Measurements from ENCODE around the gene TRIM66. TPM values are rescaled to one million over a fixed set of nuclear protein-coding genes. Genes with fewer than 3 reads are reported as not detected.

The TRIM66 gene
- total and polyA plus RNA-seq, 9 of the 15 experiments (the other 6 are each of a cell fraction or from before 2014, with no cell fraction given), result 1.1 to 7.3 (median 4.9) TPM

GRCh38 chr11:8674859-8675258 lies 7.6 kb downstream of the TRIM66 start (continued):
- TF ChIP-seq ZNF780A (CRISPR knock-in tag; IDR thresholded peaks at IDR 0.05) (no peak), PTTG1 (tag; IDR thresholded peaks at IDR 0.05; ENCODE audit: low read depth) (no peak), C11orf30 (IDR thresholded peaks at IDR 0.05; ENCODE audit: low read depth) (peak; percentile 70)

- H3K36me3 ChIP-seq (ENCODE audit: control insufficient read depth, insufficient read depth, low read length), result peaks cover 20% of the 10 kb centered on the region; the same call in 1 of the 3 replicates
- H3K9me1 ChIP-seq (ENCODE audit: control insufficient read depth, insufficient read depth, low read length), result peaks cover 3% of the 10 kb centered on the region
- H4K20me1 ChIP-seq (replicated peaks; ENCODE audit: control insufficient read depth, insufficient read depth, low read length), result no peaks in the 10 kb centered on the region
- WGBS (ENCODE audit: insufficient coverage, low coverage, missing lambda C conversion rate), result 88% methylated on average over 2 of the region's 2 CpGs
- ATAC-seq (no peak), FAIRE-seq (no peak), DNase-seq (ENCODE audit: extremely low read depth in 1 of 4, low spot score in 3 of 4) (no peak)
- no peaks in the 10 kb centered on the region for H3K4me1 ChIP-seq (replicated peaks in 1 of 2; ENCODE audit: control insufficient read depth in 2 of 2, insufficient read depth in 2 of 2, low read length in 2 of 2)
- H3K79me2 ChIP-seq (ENCODE audit: control insufficient read depth, insufficient read depth, low read length), result no peaks in the 10 kb centered on the region
- no peak overlapping the region for H3K4me2 ChIP-seq (ENCODE audit: insufficient read depth, low read length)
- H3K4me3 ChIP-seq, result no peak overlapping the region
- H3K9ac ChIP-seq (ENCODE audit: insufficient read depth in 1 of 2, low read depth in 2 of 2, low read length in 2 of 2), result no peak overlapping the region
- no peak overlapping the region for H3K27ac ChIP-seq (ENCODE audit: extremely low read depth, low read depth, low read length)
- H2AFZ ChIP-seq (ENCODE audit: low read depth, low read length), result no peak overlapping the region
- no TSS peak for BruUV-seq (replicated peaks)
- H3K27me3 ChIP-seq (ENCODE audit: control insufficient read depth in 2 of 2, insufficient read depth in 2 of 2, low read length in 2 of 2), result no peaks in the 10 kb centered on the region
- no peaks in the 10 kb centered on the region for H3K9me3 ChIP-seq (replicated peaks; ENCODE audit: control insufficient read depth, insufficient read depth, low read depth, low read length)
- CTCF ChIA-PET (ENCODE audit: low intra/inter-chr PET ratio), result no interaction called here
- in situ Hi-C loops (cut with MboI) (no loop called here), intact Hi-C loops (cut with micrococcal nuclease) (no loop called here)
- POLR2A ChIA-PET, result interaction anchor here (0.6 to 1.6 kb wide), 5 partner anchors 10 to 20 kb away, joined by 3 to 9 read pairs (median 5); partner anchors contain the start of gene TRIM66
- TF ChIP-seq KAT8 (IDR thresholded peaks at IDR 0.05; ENCODE audit: low read depth) (no peak), PCBP2 (IDR thresholded peaks at IDR 0.05; ENCODE audit: low read depth, low read length, poor library complexity, severe bottlenecking) (no peak), NBN (IDR thresholded peaks at IDR 0.05; ENCODE audit: low read depth) (no peak), HDAC6 (IDR thresholded peaks at IDR 0.05; ENCODE audit: low read depth, low read length) (no peak), ZNF592 (IDR thresholded peaks at IDR 0.05) (no peak), SNIP1 (IDR thresholded peaks at IDR 0.05; ENCODE audit: low read depth) (no peak), RB1 (IDR thresholded peaks at IDR 0.05; ENCODE audit: low read depth) (no peak), ZC3H11A (IDR thresholded peaks at IDR 0.05; ENCODE audit: low read depth, low read length) (no peak), SRSF3 (IDR thresholded peaks at IDR 0.05; ENCODE audit: insufficient read depth, low read length) (no peak), ZNF384 (IDR thresholded peaks at IDR 0.05; ENCODE audit: low read depth, low read length) (no peak), CBFA2T3 (IDR thresholded peaks at IDR 0.05) (no peak), SRSF9 (IDR thresholded peaks at IDR 0.05; ENCODE audit: borderline replicate concordance, low read depth, low read length) (no peak), ZKSCAN3 (CRISPR knock-in tag; IDR thresholded peaks at IDR 0.05) (no peak), GABPB1 (CRISPR knock-in tag; IDR thresholded peaks at IDR 0.05) (no peak), BACH1 (tag; IDR thresholded peaks at IDR 0.05) (no peak), GTF2E2 (tag; IDR thresholded peaks at IDR 0.05) (no peak)
- TF ChIP-seq, protein P1, sequence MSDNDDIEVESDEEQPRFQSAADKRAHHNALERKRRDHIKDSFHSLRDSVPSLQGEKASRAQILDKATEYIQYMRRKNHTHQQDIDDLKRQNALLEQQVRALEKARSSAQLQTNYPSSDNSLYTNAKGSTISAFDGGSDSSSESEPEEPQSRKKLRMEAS (CRISPR knock-in tag; IDR thresholded peaks at IDR 0.05), result no peak
Observed at GRCh38 chr11:8672346-8672745, 10.1 kb downstream of the TRIM66 start.

Data from K562 (cell line).